HS-5 (cell line): Measurements from ENCODE around the gene MAP1B.

ENCODE experiments used
- DNase-seq: peaks from one replicate; pipeline ENCODE4 v3.0.0-alpha.2; 2012; ENCODE audit warnings: low read depth

Gene MAP1B

GRCh38 chr5:72225741-72226140 lies 118.5 kb downstream of the MAP1B start:
- no peak for DNase-seq

GRCh38 chr5:72226950-72227349 lies 119.7 kb downstream of the MAP1B start:
- no peak for DNase-seq

- no peak for DNase-seq
Observed at GRCh38 chr5:72228960-72229359, 121.7 kb downstream of the MAP1B start.

GRCh38 chr5:72231991-72232703 lies 124.9 kb downstream of the MAP1B start:
- no peak for DNase-seq

- no peak for DNase-seq
Observed at GRCh38 chr5:72232838-72233237, 125.6 kb downstream of the MAP1B start.

- no peak for DNase-seq
Observed at GRCh38 chr5:72233835-72234234, 126.6 kb downstream of the MAP1B start.

- DNase-seq = peak; percentile 60
Observed at GRCh38 chr5:72234265-72234700, 127.0 kb downstream of the MAP1B start.

GRCh38 chr5:72234868-72235267 lies 127.6 kb downstream of the MAP1B start:
- DNase-seq = no peak

- no peak for DNase-seq
Observed at GRCh38 chr5:72235725-72236124, 128.4 kb downstream of the MAP1B start.

- DNase-seq = no peak
Observed at GRCh38 chr5:72237415-72237814, 130.1 kb downstream of the MAP1B start.

GRCh38 chr5:72237879-72238278 lies 130.6 kb downstream of the MAP1B start:
- no peak for DNase-seq

- no peak for DNase-seq
Observed at GRCh38 chr5:72238712-72239445, 131.6 kb downstream of the MAP1B start.

GRCh38 chr5:72241346-72242003 lies 134.2 kb downstream of the MAP1B start:
- DNase-seq = no peak

- no peak for DNase-seq
Observed at GRCh38 chr5:72242796-72243475, 135.7 kb downstream of the MAP1B start.

GRCh38 chr5:72243706-72244105 lies 136.4 kb downstream of the MAP1B start:
- no peak for DNase-seq

- peak; percentile 25 for DNase-seq
Observed at GRCh38 chr5:72244862-72245371, 137.6 kb downstream of the MAP1B start.

GRCh38 chr5:72245546-72245945 lies 138.3 kb downstream of the MAP1B start:
- DNase-seq = no peak

- DNase-seq = no peak
Observed at GRCh38 chr5:72245951-72246532, 138.8 kb downstream of the MAP1B start.

- DNase-seq = no peak
Observed at GRCh38 chr5:72246954-72247442, 139.7 kb downstream of the MAP1B start.

GRCh38 chr5:72248410-72248981 lies 141.2 kb downstream of the MAP1B start:
- peak; percentile 85 for DNase-seq

- no peak for DNase-seq
Observed at GRCh38 chr5:72251386-72251785, 144.1 kb downstream of the MAP1B start.
